IMR-90 (cell line): Measurements from ENCODE around the gene TWIST1. TPM values are rescaled to one million over a fixed set of nuclear protein-coding genes. Genes with fewer than 3 reads are reported as not detected.

Source experiments
- ATAC-seq: fragments of 200-7000 bp; cut with Tn5 transposase; 2 replicates; pipeline ENCODE4 v1.9.1; 2020; ENCODE audit warnings: low read depth, mild to moderate bottlenecking, moderate library complexity
- BruUV-seq: library from RNA; stranded (reverse); fragments of 400-500 nt; replicated peaks from 2 replicates; lab custom pipeline; 2021; lab: Mats Ljungman, UMichigan
- CTCF ChIA-PET: fragments of 300-600 bp; formaldehyde crosslinking; extraction: SDS; loops from one replicate; lab custom pipeline; 2021; ENCODE audit warnings: antibody characterized with exemption; lab: Yijun Ruan, JAX
- POLR2A ChIA-PET: fragments of 300-600 bp; sonication (Branson Sonifier 250); formaldehyde crosslinking; loops from one replicate; lab custom pipeline; 2022; ENCODE audit warnings: antibody characterized with exemption; ENCODE audit not compliant: unreplicated experiment; lab: Charles Lee
- DNase-seq: peaks from one replicate; pipeline ENCODE4 v3.0.0; 2013
- H2AFZ ChIP-seq: replicated peaks from 2 replicates; pipeline ENCODE3; 2013; ENCODE audit warnings: low read length, mild to moderate bottlenecking; ENCODE audit not compliant: poor library complexity
- H2AK5ac ChIP-seq: 2 replicates; pipeline ENCODE4 v1.6.1; 2013; ENCODE audit warnings: low read depth, low read length, inconsistent platforms
- H2AK9ac ChIP-seq: replicated peaks from 2 replicates; pipeline ENCODE3; 2013; ENCODE audit warnings: mild to moderate bottlenecking, low read depth, low read length, moderate library complexity; ENCODE audit not compliant: poor library complexity
- H2BK120ac ChIP-seq: 2 replicates; pipeline ENCODE4 v1.6.1; 2013; ENCODE audit warnings: low read depth, low read length, inconsistent platforms
- H2BK15ac ChIP-seq: 3 replicates; pipeline ENCODE4 v1.6.1; 2013; ENCODE audit warnings: low read depth, low read length, inconsistent platforms
- H2BK20ac ChIP-seq: 2 replicates; pipeline ENCODE4 v1.6.1; 2013; ENCODE audit warnings: low read depth, mild to moderate bottlenecking, inconsistent platforms, low read length, moderate library complexity
- H2BK5ac ChIP-seq: 2 replicates; pipeline ENCODE4 v1.6.1; 2013; ENCODE audit warnings: mild to moderate bottlenecking, low read depth, low read length, inconsistent platforms; ENCODE audit not compliant: poor library complexity, severe bottlenecking
- H3K14ac ChIP-seq: replicated peaks from 2 replicates; pipeline ENCODE4 v1.6.1; 2013; ENCODE audit warnings: low read depth, low read length, inconsistent platforms
- H3K18ac ChIP-seq: 2 replicates; pipeline ENCODE4 v1.6.1; 2013; ENCODE audit warnings: low read depth, low read length, control low read depth
- H3K23ac ChIP-seq: 2 replicates; pipeline ENCODE4 v1.6.1; 2013; ENCODE audit warnings: low read depth, low read length, inconsistent platforms
- H3K27ac ChIP-seq: 2 replicates; pipeline ENCODE4 v1.5.1; 2013; ENCODE audit warnings: mild to moderate bottlenecking, control low read depth, low read length; ENCODE audit not compliant: insufficient read depth
- H3K27me3 ChIP-seq: 2 replicates; pipeline ENCODE4 v1.6.1; 2013; ENCODE audit warnings: low read length; ENCODE audit not compliant: control insufficient read depth, insufficient read depth
- H3K36me3 ChIP-seq: 2 replicates; pipeline ENCODE4 v1.6.1; 2013; ENCODE audit warnings: low read length, mixed read lengths; ENCODE audit not compliant: control insufficient read depth, insufficient read depth
- H3K4ac ChIP-seq: 2 replicates; pipeline ENCODE4 v1.6.1; 2013; ENCODE audit warnings: low read depth, low read length, inconsistent platforms
- H3K4me1 ChIP-seq: 2 replicates; pipeline ENCODE4 v1.6.1; 2013; ENCODE audit warnings: low read length, mixed read lengths; ENCODE audit not compliant: control insufficient read depth, insufficient read depth
- H3K4me2 ChIP-seq: 2 replicates; pipeline ENCODE4 v1.6.1; 2013; ENCODE audit warnings: low read depth, mild to moderate bottlenecking, control low read depth, low read length, moderate library complexity
- H3K4me3 ChIP-seq: 2 replicates; pipeline ENCODE4 v1.5.1; 2013; ENCODE audit warnings: low read depth, mild to moderate bottlenecking, control low read depth, low read length, moderate library complexity; ENCODE audit not compliant: insufficient read depth
- H3K56ac ChIP-seq: 2 replicates; pipeline ENCODE4 v1.6.1; 2013; ENCODE audit warnings: low read length, inconsistent platforms; ENCODE audit not compliant: insufficient read depth; ENCODE audit errors: extremely low read depth
- H3K79me1 ChIP-seq, 2 experiments: 2 replicates each; pipeline ENCODE4 v1.6.1; 2013; ENCODE audit warnings: low read length in 2 of 2, inconsistent platforms in 1 of 2, low read depth in 1 of 2
- H3K9ac ChIP-seq: 2 replicates; pipeline ENCODE4 v1.6.1; 2013; ENCODE audit warnings: low read depth, low read length, control low read depth
- H3K9me1 ChIP-seq: 2 replicates; pipeline ENCODE4 v1.6.1; 2013; ENCODE audit warnings: low read length, inconsistent platforms; ENCODE audit not compliant: insufficient read depth
- H3K9me3 ChIP-seq: 2 replicates; pipeline ENCODE4 v1.6.1; 2013; ENCODE audit warnings: low read length; ENCODE audit not compliant: control insufficient read depth, insufficient read depth
- H4K20me1 ChIP-seq: 2 replicates; pipeline ENCODE4 v1.6.1; 2013; ENCODE audit warnings: low read length, inconsistent platforms; ENCODE audit not compliant: insufficient read depth
- H4K5ac ChIP-seq: 2 replicates; pipeline ENCODE4 v1.6.1; 2013; ENCODE audit warnings: mild to moderate bottlenecking, low read depth, low read length, control low read depth
- H4K8ac ChIP-seq, 2 experiments: 2 replicates each; pipeline ENCODE4 v1.6.1; 2013; ENCODE audit warnings: low read depth in 2 of 2, low read length in 2 of 2, control low read depth in 1 of 2, inconsistent platforms in 1 of 2
- H4K91ac ChIP-seq: 2 replicates; pipeline ENCODE4 v1.6.1; 2013; ENCODE audit warnings: low read depth, low read length, inconsistent platforms; ENCODE audit not compliant: insufficient read depth
- BHLHE40 ChIP-seq: fragments of 150-350 bp; IDR thresholded peaks from 2 replicates; pipeline ENCODE4 v1.6.1; 2016; ENCODE audit warnings: mild to moderate bottlenecking, low read depth, low read length
- CEBPB ChIP-seq: IDR thresholded peaks from 2 replicates; pipeline ENCODE4 v1.6.1; 2012; ENCODE audit warnings: low read depth, low read length, improper control_type of control experiment
- CHD1 ChIP-seq: IDR thresholded peaks from 2 replicates; pipeline ENCODE4 v1.6.1; 2012; ENCODE audit warnings: low read depth, low read length, improper control_type of control experiment
- CTCF ChIP-seq: conservative IDR thresholded peaks from 2 replicates; pipeline ENCODE4 v1.5.1; 2012; ENCODE audit warnings: mild to moderate bottlenecking, low read depth, low read length, improper control_type of control experiment
- ELK1 ChIP-seq: fragments of 150-350 bp; IDR thresholded peaks from 2 replicates; pipeline ENCODE4 v1.6.1; 2016; ENCODE audit warnings: low read depth, mild to moderate bottlenecking, low read length, moderate library complexity, borderline replicate concordance
- FOS ChIP-seq: fragments of 150-350 bp; IDR thresholded peaks from 2 replicates; pipeline ENCODE4 v1.6.1; 2016; ENCODE audit warnings: low read depth, low read length
- MAFK ChIP-seq: IDR thresholded peaks from 2 replicates; pipeline ENCODE4 v1.6.1; 2012; ENCODE audit warnings: low read depth, low read length, improper control_type of control experiment
- MAZ ChIP-seq: IDR thresholded peaks from 2 replicates; pipeline ENCODE4 v1.6.1; 2012; ENCODE audit warnings: low read depth, mild to moderate bottlenecking, low read length, improper control_type of control experiment, moderate library complexity, borderline replicate concordance
- MXI1 ChIP-seq: IDR thresholded peaks from 2 replicates; pipeline ENCODE4 v1.6.1; 2012; ENCODE audit warnings: low read depth, mild to moderate bottlenecking, low read length, moderate library complexity, borderline replicate concordance
- NFE2L2 ChIP-seq: fragments of 150-350 bp; IDR thresholded peaks from 2 replicates; pipeline ENCODE4 v1.6.1; 2016; ENCODE audit warnings: low read depth, mild to moderate bottlenecking, low read length
- POLR2A ChIP-seq: IDR thresholded peaks from 2 replicates; pipeline ENCODE4 v1.6.1; 2012; ENCODE audit warnings: mild to moderate bottlenecking, low read depth, low read length
- RAD21 ChIP-seq: IDR thresholded peaks from 2 replicates; pipeline ENCODE4 v1.6.1; 2012; ENCODE audit warnings: low read length, improper control_type of control experiment
- RCOR1 ChIP-seq: IDR thresholded peaks from 2 replicates; pipeline ENCODE4 v1.6.1; 2012; ENCODE audit warnings: mild to moderate bottlenecking, low read length, improper control_type of control experiment; ENCODE audit not compliant: insufficient replicate concordance
- RFX5 ChIP-seq: IDR thresholded peaks from 2 replicates; pipeline ENCODE4 v1.8.0; 2012; ENCODE audit warnings: low read depth, mild to moderate bottlenecking, low read length, moderate library complexity
- SMC3 ChIP-seq: fragments of 150-350 bp; IDR thresholded peaks from 2 replicates; pipeline ENCODE4 v1.6.1; 2016; ENCODE audit warnings: low read depth, mild to moderate bottlenecking, antibody characterized with exemption, low read length, moderate library complexity
- USF2 ChIP-seq: fragments of 150-350 bp; IDR thresholded peaks from 2 replicates; pipeline ENCODE4 v1.6.1; 2017; ENCODE audit warnings: mild to moderate bottlenecking, antibody characterized with exemption, low read length, low read depth
- WGBS, 2 experiments: methylation state at CpG; one replicate each; pipeline versions ENCODE4 v1.1.5 to v1.1.7; 2013; ENCODE audit warnings: missing lambda C conversion rate in 2 of 2; ENCODE audit not compliant: insufficient read length in 1 of 2; ENCODE audit errors: extremely low coverage in 2 of 2; 5-methylcytosine and 5-hydroxymethylcytosine counted together
- dilution Hi-C: fragments of 300-500 bp; cut with HindIII; formaldehyde crosslinking; loops from one replicate; pipeline ENCODE4 v1.14.3; 2018; ENCODE audit warnings: low sequenced_read_pairs; ENCODE audit not compliant: unreplicated experiment
- in situ Hi-C: fragments of 300-500 bp; cut with MboI; formaldehyde crosslinking; loops from 3 replicates; pipeline ENCODE4 v1.14.3; 2019; ENCODE audit warnings: low sequenced_read_pairs, inconsistent platforms, mixed read lengths
- intact Hi-C: fragments of 100-400 bp; cut with micrococcal nuclease; formaldehyde crosslinking; loops from 2 replicates; pipeline ENCODE4 v1.10.0; 2022
- polyA plus RNA-seq, 3 experiments: library from polyadenylated mRNA; depleted of rRNA; stranded (reverse); fragments of >200 nt; gene quantifications; 2 replicates each; pipeline ENCODE4 v1.2.3, GENCODE V29; 2012; ENCODE audit warnings: low replicate concordance in 1 of 3
- total RNA-seq: library from RNA; depleted of rRNA; stranded (reverse); fragments of >200 nt; gene quantifications from 2 replicates; pipeline ENCODE4 v1.2.3, GENCODE V29; 2012

Gene TWIST1
- total and polyA plus RNA-seq, 2 of the 4 experiments (the other 2 are of a cell fraction), result 5.4 to 42.3 TPM

GRCh38 chr7:19101909-19102308 lies 15.5 kb downstream of the TWIST1 start:
- H4K5ac ChIP-seq, result no peak overlapping the region
- TF ChIP-seq POLR2A (no peak), MAFK (no peak), CTCF (no peak), FOS (no peak), CHD1 (no peak), RCOR1 (no peak), BHLHE40 (no peak), MXI1 (no peak), SMC3 (no peak), NFE2L2 (no peak), RFX5 (no peak), CEBPB (no peak), RAD21 (no peak), MAZ (no peak), USF2 (no peak), ELK1 (no peak)
- no peak overlapping the region for H3K56ac ChIP-seq
- dilution Hi-C loops, result no loop called here
- H2AK9ac ChIP-seq, result no peak overlapping the region
- no peak for DNase-seq
- H4K8ac ChIP-seq, result no peak overlapping the region
- POLR2A ChIA-PET, result no interaction called here
- no peak overlapping the region for H2BK5ac ChIP-seq
- no peak overlapping the region for H3K18ac ChIP-seq
- H3K4me2 ChIP-seq, result no peak overlapping the region; the same call in 1 of the 2 replicates
- no peak overlapping the region for H4K91ac ChIP-seq
- no peak overlapping the region for H3K4ac ChIP-seq
- no TSS peak for BruUV-seq
- no peak for ATAC-seq
- H3K9me3 ChIP-seq, result no peaks in the 10 kb centered on the region
- no peak overlapping the region for H3K4me3 ChIP-seq
- H2BK15ac ChIP-seq, result no peak overlapping the region
- no peaks in the 10 kb centered on the region for H3K27me3 ChIP-seq
- peaks cover 0 to 3% of the 10 kb centered on the region in 2 experiments; a peak in 1 of 4 replicates for H3K79me1 ChIP-seq
- no peaks in the 10 kb centered on the region for H3K4me1 ChIP-seq
- H2BK20ac ChIP-seq, result no peak overlapping the region
- no peak overlapping the region for H2AFZ ChIP-seq
- H3K9me1 ChIP-seq, result no peaks in the 10 kb centered on the region
- H3K36me3 ChIP-seq, result no peaks in the 10 kb centered on the region
- no peak overlapping the region for H2BK120ac ChIP-seq
- intact Hi-C loops, result no loop called here
- WGBS, 2 experiments, result no CpG with 5 or more reads among the region's 2 CpGs
- H3K27ac ChIP-seq, result no peak overlapping the region
- no peak overlapping the region for H3K14ac ChIP-seq
- no peak overlapping the region for H3K9ac ChIP-seq
- CTCF ChIA-PET, result no interaction called here
- in situ Hi-C loops, result loop anchor here (25.0 kb wide), 1 partner anchor 740 kb away; no protein-coding TSS in a partner anchor
- no peaks in the 10 kb centered on the region for H4K20me1 ChIP-seq
- no peak overlapping the region for H3K23ac ChIP-seq
- no peak overlapping the region for H2AK5ac ChIP-seq
